HG03575 (cell line): ENCODE results near the gene MACROD2.

Experiments used
- ATAC-seq: cut with Tn5 transposase; IDR thresholded peaks from one replicate; pipeline ENCODE4 v1.9.1; 2021; ENCODE audit not compliant: unreplicated experiment, insufficient number of reproducible peaks, low FRiP score; ENCODE audit errors: extremely low read depth

MACROD2 gene

DNA sequence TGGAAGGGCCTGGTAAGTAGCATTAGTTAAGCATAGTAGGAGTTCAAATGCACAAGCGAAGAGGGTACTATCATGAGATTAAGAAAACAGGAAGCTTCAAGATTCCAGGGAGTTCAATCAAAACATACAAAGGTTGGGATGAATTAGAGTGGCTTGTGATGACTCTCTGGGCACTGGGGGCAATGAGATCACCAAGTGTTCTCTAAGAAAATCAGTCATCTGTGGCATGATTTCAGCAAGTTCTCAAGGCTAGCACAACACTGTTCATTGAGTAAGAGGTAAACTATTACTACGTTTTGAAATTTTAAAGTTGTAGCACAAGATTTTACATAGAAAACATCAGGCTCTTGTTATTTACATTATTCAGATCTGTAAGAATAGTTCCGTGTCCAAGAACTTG lies 481.8 kb downstream of the MACROD2 start:
- ATAC-seq = no peak

DNA sequence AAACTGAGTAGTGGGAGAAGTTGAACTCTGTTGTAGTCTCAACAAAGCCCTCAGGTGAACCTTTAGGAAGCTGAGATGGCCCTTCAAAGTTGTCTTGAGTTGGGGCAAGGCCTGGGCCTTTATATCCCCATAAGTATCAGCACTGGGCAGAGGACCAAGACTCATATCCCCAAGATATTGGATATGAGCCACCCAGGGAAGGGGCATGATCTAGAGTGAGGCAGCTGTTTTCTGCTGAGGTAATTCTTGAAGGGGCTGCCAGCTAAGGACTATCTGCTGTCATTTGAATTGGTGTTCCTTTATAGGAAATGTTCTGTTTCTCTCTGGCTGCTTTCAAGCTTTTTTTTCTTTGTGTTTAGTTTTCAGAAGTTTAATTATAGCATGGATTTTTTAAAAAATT lies 482.8 kb downstream of the MACROD2 start:
- ATAC-seq = no peak

DNA sequence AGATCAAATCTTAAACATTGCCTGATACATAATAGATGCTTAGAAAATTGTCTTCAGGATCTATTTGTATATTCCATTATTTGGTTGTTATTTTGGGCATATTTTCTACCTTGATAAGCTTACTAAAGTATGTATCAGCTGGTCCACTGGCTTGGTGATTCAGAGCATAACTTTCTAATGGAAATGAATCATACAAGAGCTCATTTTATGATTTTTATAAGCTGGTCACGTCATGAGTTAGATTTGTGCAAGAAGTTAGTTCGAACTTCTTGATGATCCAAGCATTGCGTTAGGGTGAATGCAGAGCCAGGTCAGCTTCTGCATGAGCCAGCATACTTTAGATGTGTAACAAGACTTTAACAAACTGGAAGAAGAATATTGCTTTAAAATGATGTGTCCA lies 486.5 kb downstream of the MACROD2 start:
- ATAC-seq = no peak

DNA sequence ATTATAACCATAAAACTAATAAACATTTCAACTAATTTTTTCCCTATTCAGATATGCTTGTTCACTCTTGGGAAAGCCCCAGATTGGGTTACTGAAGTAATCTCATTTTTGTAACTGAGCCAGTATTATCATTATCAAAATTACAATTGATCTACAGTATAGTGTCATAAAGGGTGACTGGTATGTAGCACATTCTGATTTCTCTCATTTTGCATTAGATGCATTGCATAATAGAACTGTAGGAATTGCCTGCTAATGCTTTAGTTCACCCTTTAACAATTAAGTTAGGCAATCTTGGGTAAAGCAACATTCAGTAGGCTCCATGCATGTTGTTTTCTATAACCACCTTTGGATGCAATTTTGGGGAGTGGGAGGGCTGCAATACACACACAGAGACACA lies 492.9 kb downstream of the MACROD2 start:
- ATAC-seq = no peak

DNA sequence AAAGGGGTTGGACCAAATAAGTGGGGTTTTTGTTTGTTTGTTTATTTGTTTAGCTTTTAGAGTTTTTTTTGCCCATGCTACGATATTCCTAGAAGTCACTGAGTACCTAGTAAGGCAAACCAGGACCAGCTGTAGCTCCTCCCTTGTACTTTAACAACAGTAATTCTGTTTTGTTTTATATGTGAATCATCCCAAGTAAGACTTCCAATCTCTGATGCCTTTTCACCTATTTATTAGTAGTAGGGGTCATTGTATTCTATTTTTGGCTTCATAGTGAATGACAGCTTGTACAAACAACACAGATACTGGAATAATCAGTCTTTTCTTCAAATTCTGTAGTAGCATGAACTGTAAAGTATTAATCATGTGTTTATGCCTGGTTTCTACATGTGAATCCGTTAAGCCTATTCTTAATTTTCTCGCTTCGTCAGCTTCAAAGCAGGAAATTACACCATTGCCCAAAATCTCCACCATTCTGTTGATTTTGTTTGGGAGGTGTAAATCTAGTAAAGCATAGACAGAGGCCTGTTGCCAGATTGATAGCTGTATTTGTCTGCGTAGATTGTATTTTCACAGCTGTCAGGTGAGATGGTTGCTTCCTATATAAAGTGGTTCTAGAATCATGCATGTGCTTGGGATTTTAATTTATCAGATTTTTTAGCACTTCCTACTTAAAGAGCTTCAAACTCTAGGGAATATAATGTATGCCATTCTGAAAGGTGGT lies 493.6 kb downstream of the MACROD2 start:
- no peak for ATAC-seq

DNA sequence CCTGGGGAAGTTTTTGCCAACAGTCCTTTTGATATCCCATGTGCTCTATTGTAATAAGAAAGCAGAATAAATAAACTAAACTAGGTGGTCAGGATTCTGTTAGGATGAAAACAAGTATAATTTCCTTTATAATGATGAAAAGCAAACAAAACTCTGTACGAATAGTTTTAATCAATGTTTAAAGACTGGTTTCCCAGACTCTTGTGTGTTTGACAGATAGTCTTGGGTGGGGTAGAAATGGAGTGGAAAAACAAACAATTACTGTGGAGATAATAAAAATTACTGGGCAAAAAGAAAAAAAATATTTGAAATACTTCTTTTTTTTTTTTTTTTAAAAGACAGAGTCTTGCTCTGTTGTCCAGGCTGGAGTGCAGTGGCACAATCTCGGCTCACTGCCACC lies 494.2 kb downstream of the MACROD2 start:
- no peak for ATAC-seq

DNA sequence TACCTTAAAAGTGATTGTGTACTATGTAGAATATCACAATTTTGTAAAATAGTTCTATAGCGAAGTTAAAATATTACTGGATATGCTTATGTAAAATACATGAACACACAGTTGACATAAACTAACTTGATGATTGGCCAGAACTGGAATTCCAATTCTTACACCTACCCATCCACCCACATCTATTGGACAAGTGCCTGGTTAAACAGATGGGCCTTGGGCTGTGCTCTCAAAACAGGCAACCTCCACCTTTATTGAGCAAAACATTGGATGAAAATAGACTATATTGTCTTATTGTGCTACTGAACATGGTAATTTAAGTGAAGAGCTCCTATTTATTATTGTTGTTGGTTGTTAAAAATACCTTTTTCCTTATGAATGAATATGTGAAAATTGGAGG lies 496.1 kb downstream of the MACROD2 start:
- ATAC-seq = no peak

DNA sequence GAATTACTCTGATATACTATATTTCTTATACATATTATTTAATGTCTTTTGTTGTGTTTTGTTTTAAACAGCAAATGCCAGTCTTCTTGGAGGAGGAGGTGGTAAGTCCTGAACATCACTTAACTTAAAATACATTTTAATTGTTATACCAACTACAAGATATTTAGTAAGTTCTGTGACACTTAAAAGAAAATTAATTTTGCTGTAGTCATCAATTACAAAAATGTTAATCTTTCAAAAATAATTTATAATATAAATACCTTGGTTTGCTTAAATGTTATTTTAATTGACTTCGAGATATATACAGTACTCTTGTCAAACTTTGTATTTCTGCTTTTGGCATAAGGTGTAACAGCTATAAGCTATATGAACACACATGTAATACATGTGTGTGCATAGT lies 498.1 kb downstream of the MACROD2 start:
- no peak for ATAC-seq

DNA sequence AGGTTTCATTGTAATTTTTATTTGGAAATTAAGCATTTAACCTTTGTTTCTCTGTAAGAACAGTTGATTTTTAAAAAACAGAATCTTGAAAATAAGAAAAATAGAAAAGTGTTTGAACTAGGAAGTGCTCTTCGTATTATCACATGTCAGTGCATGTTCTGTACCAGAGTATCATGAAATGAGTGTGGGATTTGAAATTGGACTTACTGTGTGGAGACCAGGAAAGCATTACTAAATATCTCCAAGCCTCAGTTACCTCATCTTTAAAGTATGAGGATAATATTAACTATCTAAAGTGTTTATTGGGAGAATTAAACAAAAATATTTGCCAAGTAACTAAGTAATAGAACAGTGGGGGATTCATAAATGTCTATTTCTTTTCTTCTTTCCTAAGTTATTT lies 499.0 kb downstream of the MACROD2 start:
- ATAC-seq = no peak

DNA sequence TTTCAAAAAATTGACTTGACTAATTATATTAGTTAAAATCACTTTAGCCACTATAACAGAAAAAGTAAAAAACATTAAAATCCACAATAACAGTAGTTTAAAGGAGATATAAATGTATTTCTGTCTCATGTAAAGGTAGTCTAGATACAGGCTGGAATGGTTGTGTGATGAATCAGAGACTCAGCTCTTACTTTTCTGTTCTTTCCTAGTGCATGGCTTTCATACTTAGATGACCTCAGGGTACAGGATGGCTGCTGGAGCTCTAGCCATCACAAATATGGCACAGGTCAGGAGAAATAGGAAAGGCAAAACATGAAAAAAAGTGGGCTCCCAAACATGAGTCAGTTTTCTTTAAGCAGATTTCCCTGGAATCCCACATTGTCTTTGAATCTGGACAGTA lies 499.8 kb downstream of the MACROD2 start:
- ATAC-seq = no peak

DNA sequence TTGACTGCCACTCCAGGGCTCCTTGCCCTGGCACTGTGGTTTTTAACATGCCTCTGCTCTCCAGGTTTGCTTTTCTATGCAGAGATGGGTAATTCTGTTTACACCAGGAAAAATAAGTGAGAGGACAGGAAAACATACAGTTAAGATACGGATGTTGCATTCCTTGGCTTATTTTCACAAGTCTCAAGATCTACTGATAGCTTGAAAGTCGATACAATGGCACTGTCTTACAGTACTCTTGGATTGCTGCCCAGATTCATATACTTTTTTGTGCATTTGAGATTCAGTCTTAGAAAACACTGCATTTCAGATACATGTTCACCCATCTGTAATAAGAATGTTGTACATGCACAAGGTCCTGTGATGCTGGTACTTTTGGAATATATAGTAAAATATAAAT lies 501.7 kb downstream of the MACROD2 start:
- no peak for ATAC-seq

DNA sequence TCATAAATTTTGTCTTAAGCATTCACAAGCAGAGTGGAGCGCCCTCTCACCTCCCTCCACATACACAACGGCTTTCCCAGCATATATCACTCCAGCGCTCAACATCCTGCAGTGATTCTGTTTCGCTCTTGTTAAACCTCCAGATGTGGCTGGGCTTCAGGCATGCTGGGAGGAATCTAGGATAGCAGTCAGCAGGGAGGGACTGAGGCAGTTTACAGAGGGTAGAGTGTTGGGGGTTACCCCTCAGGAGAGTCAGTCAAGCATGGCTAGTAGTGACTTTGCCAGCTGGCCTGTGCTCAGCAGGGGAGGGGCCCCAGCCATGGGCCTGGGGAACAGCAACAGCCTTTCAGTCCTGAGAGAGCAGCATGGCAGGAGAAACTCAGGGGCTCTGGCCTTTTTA lies 503.5 kb downstream of the MACROD2 start:
- no peak for ATAC-seq

DNA sequence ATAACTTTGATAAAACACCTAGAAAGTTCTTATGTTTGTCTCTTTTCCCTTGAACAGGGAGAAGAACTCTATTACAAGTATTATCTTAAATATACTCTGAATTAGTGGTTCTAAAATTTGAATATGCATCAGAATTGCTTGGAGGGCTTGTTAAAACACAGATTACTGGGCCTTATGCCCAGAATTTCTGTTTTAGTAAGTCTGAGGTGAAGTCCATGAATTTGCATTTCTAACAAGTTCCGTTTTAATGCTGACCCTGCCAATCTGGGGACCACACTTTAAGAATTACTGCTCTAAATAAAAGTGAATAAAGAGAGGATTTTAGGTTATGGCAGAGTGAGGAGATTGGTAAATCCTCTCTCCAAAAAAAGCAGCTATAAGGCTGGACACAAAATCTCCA lies 510.2 kb downstream of the MACROD2 start:
- ATAC-seq = no peak

DNA sequence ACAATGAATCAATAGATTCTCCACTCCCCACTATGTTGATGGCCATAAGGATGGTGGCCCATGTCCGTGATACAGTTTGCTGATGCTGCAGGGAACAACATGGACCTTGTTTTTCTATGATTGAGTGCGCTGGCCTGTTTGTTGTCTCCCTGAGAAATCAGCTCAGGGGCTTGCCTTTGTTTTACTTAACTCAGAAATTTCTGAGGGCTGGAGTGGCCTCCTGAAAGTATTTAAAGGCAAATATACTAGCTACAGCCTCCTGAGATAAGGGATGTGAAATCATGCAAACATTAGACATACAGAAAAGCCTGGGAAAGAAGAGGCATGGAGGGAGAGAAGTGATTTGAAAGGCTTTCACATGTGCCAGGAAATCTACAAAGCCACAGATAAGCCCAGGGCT lies 512.4 kb downstream of the MACROD2 start:
- ATAC-seq = no peak

DNA sequence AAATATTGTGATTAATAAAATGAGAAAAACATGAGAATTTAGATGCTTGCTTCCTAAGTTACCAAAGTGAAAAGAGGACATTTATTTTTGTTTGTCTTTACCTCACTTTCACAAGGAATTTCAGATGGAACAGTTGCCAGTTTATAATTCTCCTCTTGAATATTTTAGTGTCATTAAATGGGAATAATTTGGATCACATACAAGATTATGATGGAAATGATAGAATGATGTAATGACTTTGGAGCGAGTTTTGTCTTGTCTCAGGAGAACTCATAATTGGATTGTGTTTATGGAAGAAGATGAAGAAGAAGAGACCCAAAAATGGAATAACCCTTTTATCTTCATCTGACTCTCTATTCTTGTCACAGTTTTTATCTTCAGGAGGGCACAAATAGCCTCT lies 515.0 kb downstream of the MACROD2 start:
- no peak for ATAC-seq

DNA sequence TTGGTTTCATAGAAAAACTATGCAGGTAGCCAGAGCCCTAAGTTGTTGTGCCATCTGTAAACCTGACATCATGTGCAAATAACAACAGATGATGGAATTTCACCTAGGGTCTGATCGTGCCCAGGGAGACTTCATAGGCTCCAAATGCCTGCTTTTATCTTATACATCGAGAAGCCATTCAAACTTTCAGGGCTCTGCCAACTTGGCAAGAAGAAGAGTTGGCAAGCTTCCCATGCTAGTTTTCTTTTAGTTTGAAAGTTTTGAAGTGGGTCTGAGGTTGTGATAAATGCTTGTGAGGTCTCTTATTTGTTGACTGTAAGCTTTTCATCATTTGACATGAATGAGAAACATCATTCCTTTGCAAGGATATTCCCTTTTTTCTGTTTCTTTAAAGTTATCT lies 517.5 kb downstream of the MACROD2 start:
- no peak for ATAC-seq

DNA sequence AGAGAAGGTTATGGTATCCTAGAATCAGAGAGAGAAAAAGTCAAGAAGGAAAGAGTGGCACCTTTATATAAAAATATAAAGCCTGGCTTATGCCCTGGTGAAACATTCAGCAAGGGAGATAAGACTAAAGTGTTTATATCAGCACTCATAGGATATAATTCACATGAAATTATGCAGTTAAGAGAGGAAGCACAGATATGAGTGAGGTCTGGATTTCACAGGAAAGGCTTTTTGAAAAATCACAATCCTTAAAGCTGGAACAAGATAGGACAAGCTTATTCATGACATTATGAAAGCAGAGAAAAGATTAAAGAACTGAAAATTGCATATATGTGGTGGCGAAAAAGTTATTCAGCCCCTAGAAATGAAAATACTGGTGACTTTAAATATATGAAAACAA lies 523.3 kb downstream of the MACROD2 start:
- no peak for ATAC-seq

DNA sequence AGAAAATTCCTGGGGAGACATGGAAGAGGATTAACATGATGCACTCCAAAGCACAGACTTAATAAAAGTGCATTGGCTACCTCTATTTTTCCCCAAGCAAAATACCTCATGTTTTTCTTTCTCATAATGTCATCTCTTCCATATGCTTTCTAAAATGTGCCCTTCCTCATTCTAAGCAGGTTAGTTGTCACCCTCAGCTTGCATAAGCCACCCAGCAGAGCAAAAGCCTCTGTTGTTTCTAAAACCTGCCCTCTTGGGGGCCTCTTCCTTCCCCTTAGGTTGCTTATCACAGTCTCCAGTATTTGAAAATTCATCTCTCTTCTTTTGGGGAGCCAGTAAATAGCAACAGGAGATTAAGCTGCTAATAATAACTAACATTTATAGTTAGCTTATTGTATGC lies 525.7 kb downstream of the MACROD2 start:
- ATAC-seq = no peak

DNA sequence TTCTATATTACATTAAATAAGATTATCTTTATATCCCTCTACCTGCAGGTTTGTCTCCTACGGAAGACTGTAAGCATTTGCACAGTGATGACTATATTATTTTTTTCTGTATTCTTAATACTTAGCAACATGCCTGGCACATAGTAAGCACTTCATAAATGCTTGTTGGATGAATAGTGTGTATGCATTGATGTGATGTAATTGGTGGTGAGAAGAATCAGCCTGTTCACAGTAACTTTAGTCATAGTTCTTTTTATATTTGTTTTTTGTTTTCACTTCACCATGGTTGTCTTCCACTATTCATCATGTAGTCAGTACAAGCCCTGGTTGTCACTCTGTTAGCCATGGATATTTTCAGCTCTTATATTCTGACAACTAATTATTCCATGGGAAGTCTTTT lies 526.1 kb downstream of the MACROD2 start:
- no peak for ATAC-seq

DNA sequence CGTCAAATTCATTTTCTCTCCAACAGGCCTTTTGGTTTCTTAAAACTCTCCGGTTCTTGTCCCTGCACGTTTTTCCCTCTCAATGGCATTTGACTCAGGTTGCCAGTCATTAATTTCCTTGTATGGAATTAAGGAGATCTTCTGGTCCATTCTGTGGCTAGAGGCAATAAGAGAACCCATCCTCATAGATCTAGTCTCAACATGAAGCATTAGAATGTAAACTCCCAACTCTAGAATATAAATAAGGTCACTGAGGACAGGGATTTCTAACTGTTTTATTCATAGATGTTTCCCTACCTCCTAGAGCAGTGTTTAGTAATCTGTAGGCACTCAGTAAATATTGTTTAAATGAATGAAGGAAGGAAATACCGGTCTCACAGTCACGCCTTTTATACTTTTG lies 527.3 kb downstream of the MACROD2 start:
- ATAC-seq = no peak

DNA sequence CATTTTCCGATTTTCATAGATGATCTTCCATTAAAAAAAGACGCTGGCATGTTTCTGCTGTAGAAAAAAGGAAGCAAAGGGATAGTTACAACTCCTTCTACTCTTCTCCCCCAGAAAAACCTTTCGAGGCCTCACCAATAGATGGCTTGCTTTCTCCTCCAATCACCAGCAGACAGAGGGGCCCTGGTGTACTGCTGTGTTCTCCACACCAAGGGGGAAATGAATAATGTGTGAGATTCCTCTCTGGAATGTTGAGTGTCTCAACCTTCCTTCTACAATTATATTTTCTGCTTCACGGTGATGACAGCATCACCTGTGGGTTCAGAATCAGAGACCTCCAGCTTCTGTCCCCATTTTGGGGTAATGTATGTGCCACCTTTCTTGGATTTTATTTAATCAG lies 527.8 kb downstream of the MACROD2 start:
- ATAC-seq = no peak
